PC-3 (cell line): ENCODE data around the gene SRM. TPM values are rescaled to one million over a fixed set of nuclear protein-coding genes. Genes with fewer than 3 reads are reported as not detected.

ENCODE experiments used
- ATAC-seq: fragments of 200-7000 bp; cut with Tn5 transposase; 2 replicates; pipeline ENCODE4 v1.9.1; 2020; ENCODE audit warnings: mild to moderate bottlenecking, moderate library complexity
- BruUV-seq: library from RNA; stranded (reverse); fragments of 400-500 nt; replicated peaks from 2 replicates; lab custom pipeline; 2021; lab: Mats Ljungman, UMichigan
- CTCF ChIA-PET: fragments of 300-600 bp; sonication (Branson Sonifier 250); formaldehyde crosslinking; loops from one replicate; lab custom pipeline; 2022; ENCODE audit warnings: antibody characterized with exemption; lab: Charles Lee
- POLR2A ChIA-PET: fragments of 300-600 bp; sonication (Branson Sonifier 250); formaldehyde crosslinking; loops from one replicate; lab custom pipeline; 2022; ENCODE audit warnings: antibody characterized with exemption; ENCODE audit not compliant: unreplicated experiment; lab: Charles Lee
- DNase-seq: peaks from one replicate; pipeline ENCODE4 v3.0.0-alpha.2; 2015
- H2AFZ ChIP-seq: fragments of 300-600 bp; sonication (generic); 2 replicates; pipeline ENCODE4 v1.6.0; 2016; ENCODE audit warnings: antibody characterized with exemption, low read length
- H3F3A ChIP-seq: fragments of 300-600 bp; sonication (generic); one replicate; pipeline ENCODE4 v1.6.0; 2017; ENCODE audit warnings: antibody characterized with exemption, low read length, control low read depth, mild to moderate bottlenecking; ENCODE audit not compliant: unreplicated experiment
- H3K27ac ChIP-seq: fragments of 300-600 bp; sonication (generic); 2 replicates; pipeline ENCODE4 v1.5.1; 2016; ENCODE audit warnings: mild to moderate bottlenecking, low read length
- H3K27me3 ChIP-seq: fragments of 300-600 bp; sonication (generic); 2 replicates; pipeline ENCODE4 v1.6.1; 2016; ENCODE audit warnings: low read length, mixed read lengths
- H3K36me3 ChIP-seq: fragments of 300-600 bp; sonication (generic); 2 replicates; pipeline ENCODE4 v1.6.1; 2016; ENCODE audit warnings: low read depth, mixed run types, low read length, mixed read lengths
- H3K4me1 ChIP-seq: fragments of 300-600 bp; sonication (generic); 2 replicates; pipeline ENCODE4 v1.5.1; 2016; ENCODE audit warnings: low read length; ENCODE audit not compliant: insufficient read depth
- H3K4me2 ChIP-seq: fragments of 300-600 bp; sonication (generic); 2 replicates; pipeline ENCODE4 v1.6.0; 2016; ENCODE audit warnings: low read length
- H3K4me3 ChIP-seq: fragments of 300-600 bp; sonication (generic); 2 replicates; pipeline ENCODE4 v1.5.1; 2016; ENCODE audit warnings: mild to moderate bottlenecking, low read length, mixed read lengths
- H3K79me2 ChIP-seq: fragments of 300-600 bp; sonication (generic); 2 replicates; pipeline ENCODE4 v1.6.1; 2017; ENCODE audit warnings: low read length, mixed read lengths
- H3K9ac ChIP-seq: fragments of 300-600 bp; sonication (generic); 2 replicates; pipeline ENCODE4 v1.6.0; 2016; ENCODE audit warnings: mild to moderate bottlenecking, low read length
- H3K9me2 ChIP-seq: fragments of 300-600 bp; sonication (generic); replicated peaks from 2 replicates; pipeline ENCODE4 v1.6.1; 2016; ENCODE audit warnings: mixed run types, low read length, mixed read lengths
- H3K9me3 ChIP-seq: fragments of 300-600 bp; sonication (generic); 2 replicates; pipeline ENCODE4 v1.6.1; 2016; ENCODE audit warnings: low read length, mixed read lengths
- H4K20me1 ChIP-seq: fragments of 300-600 bp; sonication (generic); 2 replicates; pipeline ENCODE4 v1.6.1; 2016; ENCODE audit warnings: low read length, mixed read lengths
- EZH2 ChIP-seq: fragments of 300-600 bp; sonication (generic); IDR thresholded peaks from one replicate; pipeline ENCODE4 v1.6.1; 2017; ENCODE audit warnings: antibody characterized with exemption, mild to moderate bottlenecking, low read length; ENCODE audit not compliant: unreplicated experiment
- EZH2phosphoT487 ChIP-seq: fragments of 300-600 bp; sonication (generic); IDR thresholded peaks from 2 replicates; pipeline ENCODE4 v1.6.1; 2018; ENCODE audit warnings: mild to moderate bottlenecking, antibody characterized with exemption, low read length, borderline replicate concordance
- intact Hi-C: fragments of 100-400 bp; cut with micrococcal nuclease; formaldehyde crosslinking; loops from 2 replicates; pipeline ENCODE4 v1.9.0; 2023
- total RNA-seq: library from RNA; depleted of rRNA; stranded (reverse); fragments of >200 nt; gene quantifications from 2 replicates; pipeline ENCODE4 v1.2.3, GENCODE V29; 2014
- TF ChIP-seq, protein P1 (sequence below): fragments of 300-600 bp; sonication (generic); conservative IDR thresholded peaks from 2 replicates; pipeline ENCODE4 v1.5.1; 2017; ENCODE audit warnings: antibody characterized with exemption, low read depth, mild to moderate bottlenecking, low read length

SRM gene
- total RNA-seq, 1 experiment from 2014 or later = 151 TPM

DNA sequence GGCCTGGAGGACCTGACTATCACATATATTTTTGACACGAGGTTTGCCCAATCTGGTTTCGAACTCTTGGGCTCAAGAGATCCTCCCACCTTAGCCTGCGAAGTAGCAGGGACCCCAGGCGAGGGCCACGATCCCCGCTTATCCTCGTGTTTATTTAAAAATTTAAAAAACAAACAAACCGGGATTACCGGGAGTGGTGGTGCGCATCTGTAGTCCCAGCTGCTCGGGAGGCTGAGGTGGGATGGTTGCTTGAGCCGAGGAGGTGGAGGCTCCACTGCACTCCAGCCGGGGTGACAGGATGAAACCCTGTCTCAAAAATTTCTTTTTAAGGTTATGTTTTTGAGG, 40.3 kb upstream of the SRM start:
- H3K4me1 ChIP-seq = peaks cover 16% of the 10 kb centered on the region
- intact Hi-C loops = no loop called here
- no peaks in the 10 kb centered on the region for H3F3A ChIP-seq
- TF ChIP-seq EZH2phosphoT487 (no peak), EZH2 (no peak)
- TF ChIP-seq, protein P1, sequence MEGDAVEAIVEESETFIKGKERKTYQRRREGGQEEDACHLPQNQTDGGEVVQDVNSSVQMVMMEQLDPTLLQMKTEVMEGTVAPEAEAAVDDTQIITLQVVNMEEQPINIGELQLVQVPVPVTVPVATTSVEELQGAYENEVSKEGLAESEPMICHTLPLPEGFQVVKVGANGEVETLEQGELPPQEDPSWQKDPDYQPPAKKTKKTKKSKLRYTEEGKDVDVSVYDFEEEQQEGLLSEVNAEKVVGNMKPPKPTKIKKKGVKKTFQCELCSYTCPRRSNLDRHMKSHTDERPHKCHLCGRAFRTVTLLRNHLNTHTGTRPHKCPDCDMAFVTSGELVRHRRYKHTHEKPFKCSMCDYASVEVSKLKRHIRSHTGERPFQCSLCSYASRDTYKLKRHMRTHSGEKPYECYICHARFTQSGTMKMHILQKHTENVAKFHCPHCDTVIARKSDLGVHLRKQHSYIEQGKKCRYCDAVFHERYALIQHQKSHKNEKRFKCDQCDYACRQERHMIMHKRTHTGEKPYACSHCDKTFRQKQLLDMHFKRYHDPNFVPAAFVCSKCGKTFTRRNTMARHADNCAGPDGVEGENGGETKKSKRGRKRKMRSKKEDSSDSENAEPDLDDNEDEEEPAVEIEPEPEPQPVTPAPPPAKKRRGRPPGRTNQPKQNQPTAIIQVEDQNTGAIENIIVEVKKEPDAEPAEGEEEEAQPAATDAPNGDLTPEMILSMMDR = no peak
- peak overlapping the region; percentile 81 for H3K4me3 ChIP-seq
- ChIA-PET CTCF (interaction anchor here (1.0 kb wide), 1 partner anchor 57 kb away, joined by 3 read pairs; no protein-coding TSS in a partner anchor), POLR2A (interaction anchor here (0.6 to 1.0 kb wide), 3 partner anchors 34 to 678 kb away, joined by 3 to 5 read pairs (median 3); no protein-coding TSS in a partner anchor)
- peak overlapping the region; percentile 90 for H2AFZ ChIP-seq
- H3K36me3 ChIP-seq = peaks cover 18% of the 10 kb centered on the region
- no peaks in the 10 kb centered on the region for H3K27me3 ChIP-seq
- H3K79me2 ChIP-seq = peaks cover 21% of the 10 kb centered on the region
- peak overlapping the region; percentile 91 for H3K4me2 ChIP-seq
- H3K27ac ChIP-seq = peak overlapping the region; percentile 44
- H4K20me1 ChIP-seq = 0 out of 2 replicates have a peak, but pooled peaks cover 4% of the 10 kb centered on the region
- no peaks in the 10 kb centered on the region for H3K9me2 ChIP-seq
- DNase-seq = no peak
- ATAC-seq = no peak
- peak overlapping the region; percentile 98 for H3K9ac ChIP-seq
- BruUV-seq = TSS peak; percentile 98
- H3K9me3 ChIP-seq = no peaks in the 10 kb centered on the region

DNA sequence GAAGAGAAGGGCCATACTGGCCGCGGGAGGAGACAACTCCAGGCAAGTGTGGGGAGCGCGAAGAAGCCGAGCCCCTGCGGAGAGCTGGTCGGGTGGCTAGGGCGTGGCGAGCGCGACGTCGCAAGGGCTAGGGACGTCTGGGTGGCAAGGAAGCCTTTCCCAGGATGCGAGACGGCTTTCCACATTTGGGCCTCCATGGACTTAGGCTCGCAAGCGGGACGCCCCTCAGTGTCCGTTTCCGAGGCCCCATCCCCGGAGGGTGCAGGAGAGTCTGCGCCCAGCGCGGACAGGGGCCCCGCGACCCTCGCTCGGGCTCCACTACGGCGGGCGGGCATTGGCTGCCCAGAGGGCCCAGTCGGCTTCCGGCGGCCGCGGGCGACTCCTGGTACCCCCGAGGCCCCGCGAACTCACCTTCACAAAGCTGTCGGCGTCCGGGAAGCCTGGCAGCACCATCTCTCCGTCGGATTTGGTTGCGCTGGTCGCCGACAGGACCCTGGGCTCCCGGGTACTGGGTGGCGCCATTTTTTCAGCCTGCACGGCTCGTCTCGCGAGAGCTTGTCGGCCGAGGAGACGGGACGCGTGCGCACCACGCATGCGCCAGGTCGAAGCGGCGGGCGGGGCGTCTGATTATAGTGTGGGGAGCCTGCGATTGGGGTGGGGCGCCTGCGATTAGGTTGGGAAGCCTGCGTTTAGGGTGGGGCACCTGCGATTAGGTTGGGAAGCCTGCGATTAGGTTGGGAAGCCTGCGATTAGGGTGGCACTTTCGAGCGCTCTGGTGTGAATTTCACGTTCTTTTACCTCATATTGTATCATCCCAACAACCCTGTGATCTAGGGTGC, 39.7 kb upstream of the SRM start, which contains the start of gene EXOSC10:
Gene EXOSC10 (minus strand): TSS at position 560 of the 839 bp plus-strand sequence. CDS start 38 bp downstream, at position 522.
- Histone ChIP-seq H3K9me2 (no peaks in the 10 kb centered on the region), H3F3A (no peaks in the 10 kb centered on the region), H3K4me1 (peaks cover 16% of the 10 kb centered on the region), H3K79me2 (peaks cover 21% of the 10 kb centered on the region), H3K9ac (peak within 1 kb of the TSS; percentile 98), H3K36me3 (peaks cover 18% of the 10 kb centered on the region), H3K4me2 (peak within 1 kb of the TSS; percentile 91), H4K20me1 (0 out of 2 replicates have a peak, but pooled peaks cover 4% of the 10 kb centered on the region), H2AFZ (peak within 1 kb of the TSS; percentile 90), H3K27ac (peak within 1 kb of the TSS; percentile 44), H3K9me3 (no peaks in the 10 kb centered on the region), H3K4me3 (peak within 1 kb of the TSS; percentile 81), H3K27me3 (no peaks in the 10 kb centered on the region)
- CTCF ChIA-PET = interaction anchor here (0.6 to 1.0 kb wide), 2 partner anchors 57 to 551 kb away, joined by 3 to 4 read pairs; no protein-coding TSS in a partner anchor
- ATAC-seq = peak; percentile 93
- intact Hi-C loops = loop anchor here (2.0 kb wide), 2 partner anchors 35 to 59 kb away; no protein-coding TSS in a partner anchor
- BruUV-seq = no TSS peak
- POLR2A ChIA-PET = interaction anchor here (0.6 to 1.0 kb wide), 6 partner anchors 35 to 679 kb away, joined by 3 to 9 read pairs (median 3); partner anchors contain the start of gene MTOR
- TF ChIP-seq, protein P1 = no peak
- TF ChIP-seq EZH2 = no peak
- TF ChIP-seq EZH2phosphoT487 = no peak
- DNase-seq = peak; percentile 91
